HEK293T (cell line): Measurements from ENCODE around the gene GALNT7.

Experiments
- CTCF ChIA-PET: fragments of 350-600 bp; formaldehyde crosslinking; extraction: SDS; loops from one replicate; lab custom pipeline; 2021; ENCODE audit warnings: antibody characterized with exemption, inconsistent platforms; lab: Yijun Ruan, JAX
- POLR2A ChIA-PET: fragments of 350-600 bp; formaldehyde crosslinking; extraction: SDS; loops from one replicate; lab custom pipeline; 2020; ENCODE audit warnings: antibody characterized with exemption, inconsistent platforms; lab: Yijun Ruan, JAX
- DNase-seq: peaks from one replicate; pipeline ENCODE4 v3.0.0; 2012; ENCODE audit warnings: mixed read lengths; ENCODE audit errors: extremely low spot score
- ARNT ChIP-seq: fragments of 450-650 bp; IDR thresholded peaks from 2 replicates; pipeline ENCODE4 v1.6.1; 2017; ENCODE audit warnings: mild to moderate bottlenecking
- BHLHE40 ChIP-seq: fragments of 450-650 bp; IDR thresholded peaks from 2 replicates; pipeline ENCODE4 v1.6.1; 2016; ENCODE audit warnings: mild to moderate bottlenecking, moderate library complexity, borderline replicate concordance
- CTBP1 ChIP-seq: fragments of 450-650 bp; IDR thresholded peaks from 2 replicates; pipeline ENCODE4 v1.6.1; 2016; ENCODE audit warnings: borderline replicate concordance
- ELF4 ChIP-seq: fragments of 450-650 bp; IDR thresholded peaks from 2 replicates; pipeline ENCODE4 v1.6.1; 2017; ENCODE audit warnings: antibody characterized with exemption
- FOXA1 ChIP-seq: fragments of 450-650 bp; IDR thresholded peaks from 2 replicates; pipeline ENCODE4 v1.6.1; 2016; ENCODE audit warnings: mild to moderate bottlenecking
- FOXK2 ChIP-seq: fragments of 450-650 bp; IDR thresholded peaks from 2 replicates; pipeline ENCODE4 v1.6.1; 2016; ENCODE audit warnings: mild to moderate bottlenecking
- FOXM1 ChIP-seq: fragments of 450-650 bp; IDR thresholded peaks from 2 replicates; pipeline ENCODE4 v1.6.1; 2017; ENCODE audit warnings: mild to moderate bottlenecking, borderline replicate concordance
- HDGF ChIP-seq: fragments of 450-650 bp; IDR thresholded peaks from 2 replicates; pipeline ENCODE4 v1.6.1; 2017; ENCODE audit warnings: antibody characterized with exemption, borderline replicate concordance
- L3MBTL2 ChIP-seq: fragments of 450-650 bp; conservative IDR thresholded peaks from 2 replicates; pipeline ENCODE4 v1.6.1; 2016; ENCODE audit warnings: mild to moderate bottlenecking
- LEF1 ChIP-seq: fragments of 450-650 bp; IDR thresholded peaks from 2 replicates; pipeline ENCODE4 v1.6.1; 2017; ENCODE audit warnings: mild to moderate bottlenecking, borderline replicate concordance
- NFRKB ChIP-seq: fragments of 450-650 bp; IDR thresholded peaks from 2 replicates; pipeline ENCODE4 v1.6.1; 2016; ENCODE audit warnings: mild to moderate bottlenecking, moderate library complexity
- PKNOX1 ChIP-seq: fragments of 450-650 bp; IDR thresholded peaks from 2 replicates; pipeline ENCODE4 v1.6.1; 2016
- SP1 ChIP-seq: fragments of 450-650 bp; IDR thresholded peaks from 2 replicates; pipeline ENCODE4 v1.6.1; 2017
- SUZ12 ChIP-seq: fragments of 450-650 bp; IDR thresholded peaks from 2 replicates; pipeline ENCODE4 v1.6.1; 2016; ENCODE audit warnings: mild to moderate bottlenecking
- TARDBP ChIP-seq: fragments of 450-650 bp; IDR thresholded peaks from 2 replicates; pipeline ENCODE4 v1.6.1; 2016
- ZNF384 ChIP-seq: fragments of 450-650 bp; IDR thresholded peaks from 2 replicates; pipeline ENCODE4 v1.6.1; 2016

Gene GALNT7

GRCh38 chr4:173192375-173193162 lies 24.0 kb downstream of the GALNT7 start:
- DNase-seq, result no peak
- ChIA-PET CTCF (interaction anchor here (0.8 to 1.0 kb wide), 3 partner anchors 9 to 65 kb away, joined by 3 to 6 read pairs (median 3); no protein-coding TSS in a partner anchor), POLR2A (interaction anchor here (2.0 kb wide), 1 partner anchor 24 kb away, joined by 11 read pairs; the partner anchor contains the start of gene GALNT7)
- TF ChIP-seq SUZ12 (no peak), HDGF (no peak), PKNOX1 (no peak), ELF4 (no peak), FOXM1 (no peak), FOXK2 (no peak)

GRCh38 chr4:173194157-173194556 lies 25.5 kb downstream of the GALNT7 start:
- CTCF ChIA-PET, result no interaction called here
- no peak for DNase-seq
- POLR2A ChIA-PET, result interaction anchor here (2.0 kb wide), 1 partner anchor 26 kb away, joined by 11 read pairs; the partner anchor contains the start of gene GALNT7
- TF ChIP-seq ZNF384 (no peak), NFRKB (no peak), FOXM1 (no peak), TARDBP (no peak), SP1 (no peak), HDGF (no peak), L3MBTL2 (no peak)

- ChIA-PET CTCF (no interaction called here), POLR2A (no interaction called here)
Measured at GRCh38 chr4:173195109-173195508, 26.5 kb downstream of the GALNT7 start.

GRCh38 chr4:173199553-173199952 lies 30.9 kb downstream of the GALNT7 start:
- ChIA-PET POLR2A (no interaction called here), CTCF (no interaction called here)
- TF ChIP-seq FOXA1, result no peak
- TF ChIP-seq TARDBP, result no peak
- TF ChIP-seq NFRKB, result no peak
- TF ChIP-seq FOXM1, result no peak
- TF ChIP-seq LEF1, result no peak
- no peak for TF ChIP-seq ZNF384
- no peak for TF ChIP-seq SP1
- no peak for TF ChIP-seq CTBP1
- no peak for TF ChIP-seq HDGF
- TF ChIP-seq PKNOX1, result no peak
- TF ChIP-seq SUZ12, result no peak
- TF ChIP-seq L3MBTL2, result no peak
- TF ChIP-seq ARNT, result no peak
- TF ChIP-seq FOXK2, result no peak
- TF ChIP-seq BHLHE40, result no peak
- no peak for TF ChIP-seq ELF4
- no peak for DNase-seq

More at GRCh38 chr4:173195109-173195508, 26.5 kb downstream of the GALNT7 start:
- no peak for DNase-seq
- no peak for TF ChIP-seq FOXA1
- TF ChIP-seq FOXK2, result no peak
- TF ChIP-seq TARDBP, result no peak
- no peak for TF ChIP-seq NFRKB
- TF ChIP-seq SUZ12, result no peak
- TF ChIP-seq CTBP1, result no peak
- TF ChIP-seq ZNF384, result no peak
- TF ChIP-seq PKNOX1, result no peak
- no peak for TF ChIP-seq BHLHE40
- TF ChIP-seq L3MBTL2, result no peak
- no peak for TF ChIP-seq ELF4
- TF ChIP-seq HDGF, result no peak

GRCh38 chr4:173200103-173200884 lies 31.7 kb downstream of the GALNT7 start:
- POLR2A ChIA-PET, result no interaction called here
- no peak for DNase-seq
- TF ChIP-seq NFRKB (no peak), TARDBP (no peak), ZNF384 (no peak)
- CTCF ChIA-PET, result interaction anchor here (0.7 kb wide), 1 partner anchor 70 kb away, joined by 4 read pairs; no protein-coding TSS in a partner anchor

- ChIA-PET CTCF (interaction anchor here (0.6 to 1.6 kb wide), 4 partner anchors 9 to 133 kb away, joined by 3 to 6 read pairs (median 3); no protein-coding TSS in a partner anchor), POLR2A (no interaction called here)
- no peak for DNase-seq
- TF ChIP-seq CTBP1 (no peak), SUZ12 (no peak), ZNF384 (no peak), FOXK2 (no peak), L3MBTL2 (no peak), PKNOX1 (no peak), SP1 (no peak), LEF1 (no peak), ELF4 (no peak), NFRKB (no peak), BHLHE40 (no peak), FOXM1 (no peak), ARNT (no peak), HDGF (no peak), TARDBP (no peak), FOXA1 (no peak)
Measured at GRCh38 chr4:173202395-173202794, 33.8 kb downstream of the GALNT7 start.
